ENCODE measurements around the gene SATB2. TPM values are rescaled to one million over a fixed set of nuclear protein-coding genes. Genes with fewer than 3 reads are reported as not detected.

SATB2 gene
- total RNA-seq, 2 donors from 2014 or later: 0.21 TPM; not detected in 1

GRCh38 chr2:199329466-199329865, 128.3 kb downstream of the SATB2 start:
- Mint-ChIP-seq H3K27ac (no peak overlapping the region), H3K36me3 (no peaks in the 10 kb centered on the region)

DNA sequence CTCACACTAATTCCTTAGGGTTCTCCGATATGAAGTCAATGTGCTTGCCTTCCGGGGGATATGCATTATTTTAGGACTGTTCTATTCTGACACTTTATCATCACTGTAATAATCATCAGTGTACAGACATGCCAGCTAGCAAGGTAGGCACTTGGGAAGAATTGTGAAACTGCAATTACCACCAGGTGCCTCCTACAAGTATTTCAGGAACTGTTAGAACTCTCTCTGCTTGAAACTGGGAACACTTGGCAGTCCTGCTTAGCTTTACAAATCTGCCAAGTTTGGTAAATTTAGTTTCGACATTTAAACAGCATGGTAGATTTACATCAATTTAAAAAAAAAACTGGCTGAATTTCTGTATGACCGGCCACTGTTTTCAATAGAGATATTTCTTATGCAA, 128.7 kb downstream of the SATB2 start:
- no peaks in the 10 kb centered on the region for H3K9me3 Mint-ChIP-seq
- DNase-seq (ENCODE audit: low spot score in 2 of 2) (no peak), ATAC-seq (no peak)
- H3K36me3 Mint-ChIP-seq: no peaks in the 10 kb centered on the region
- no peak overlapping the region for H3K27ac Mint-ChIP-seq

More at GRCh38 chr2:199329466-199329865, 128.3 kb downstream of the SATB2 start:
- no peak for ATAC-seq
- no peaks in the 10 kb centered on the region for H3K9me3 Mint-ChIP-seq
- no peak for DNase-seq (ENCODE audit: low spot score in 2 of 2)

DNA sequence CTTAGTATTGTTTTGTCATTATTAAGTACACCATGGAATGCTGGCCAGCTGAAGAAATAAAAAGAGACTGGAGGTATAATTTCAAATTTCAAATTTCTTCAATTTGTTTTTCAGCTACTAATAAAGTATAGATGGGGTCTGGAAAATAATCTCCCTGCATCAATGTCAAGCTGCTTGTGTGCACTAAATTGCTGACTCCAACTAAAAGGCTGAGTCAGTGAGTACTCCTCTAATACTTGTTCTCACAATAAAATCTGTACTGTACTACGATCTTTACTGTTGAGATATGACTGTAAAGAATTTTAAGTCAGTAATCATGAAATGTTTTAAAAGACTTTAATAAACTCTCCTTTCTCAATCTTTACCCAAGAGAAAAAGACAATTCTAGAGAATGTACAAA, 131.9 kb downstream of the SATB2 start:
- ATAC-seq (no peak), DNase-seq (ENCODE audit: low spot score in 2 of 2) (no peak)
- no peaks in the 10 kb centered on the region for H3K36me3 Mint-ChIP-seq
- H3K27ac Mint-ChIP-seq: no peak overlapping the region
- H3K9me3 Mint-ChIP-seq: no peaks in the 10 kb centered on the region

- Mint-ChIP-seq H3K27ac (no peak overlapping the region), H3K36me3 (no peaks in the 10 kb centered on the region)
Observed at GRCh38 chr2:199322151-199322550, 135.6 kb downstream of the SATB2 start.

GRCh38 chr2:199317646-199318045, 140.1 kb downstream of the SATB2 start:
- Mint-ChIP-seq H3K9me3 (peaks cover 0 to 3% of the 10 kb centered on the region in 2 donors), H3K27ac (no peak overlapping the region), H3K36me3 (no peaks in the 10 kb centered on the region)
- ATAC-seq (no peak), DNase-seq (ENCODE audit: low spot score in 2 of 2) (no peak)

More at GRCh38 chr2:199322151-199322550, 135.6 kb downstream of the SATB2 start:
- H3K9me3 Mint-ChIP-seq: no peaks in the 10 kb centered on the region
- no peak for DNase-seq (ENCODE audit: low spot score in 2 of 2)
- no peak for ATAC-seq

DNA sequence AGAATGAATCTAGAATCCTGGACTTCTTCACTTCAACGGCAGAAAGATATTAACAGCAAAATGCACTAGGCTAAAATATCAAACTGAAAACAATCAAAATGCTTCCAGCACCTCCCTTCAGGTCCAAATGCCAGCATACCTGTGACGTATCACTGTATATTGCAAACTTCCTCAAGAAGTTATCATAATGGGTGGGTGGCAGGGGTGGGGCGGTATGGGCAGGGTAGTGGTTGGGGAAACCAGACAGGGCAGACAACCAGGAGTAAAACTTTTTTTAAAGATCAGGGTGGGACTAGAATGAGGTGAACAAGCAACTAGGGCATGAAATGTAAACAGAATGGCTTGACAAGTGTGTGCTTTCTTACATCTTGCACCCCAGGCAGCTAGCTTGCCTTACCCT, 140.9 kb downstream of the SATB2 start:
- Mint-ChIP-seq H3K27ac (no peak overlapping the region), H3K9me3 (peaks cover 0 to 3% of the 10 kb centered on the region in 2 donors), H3K36me3 (no peaks in the 10 kb centered on the region)
- ATAC-seq (no peak), DNase-seq (ENCODE audit: low spot score in 2 of 2) (no peak)

DNA sequence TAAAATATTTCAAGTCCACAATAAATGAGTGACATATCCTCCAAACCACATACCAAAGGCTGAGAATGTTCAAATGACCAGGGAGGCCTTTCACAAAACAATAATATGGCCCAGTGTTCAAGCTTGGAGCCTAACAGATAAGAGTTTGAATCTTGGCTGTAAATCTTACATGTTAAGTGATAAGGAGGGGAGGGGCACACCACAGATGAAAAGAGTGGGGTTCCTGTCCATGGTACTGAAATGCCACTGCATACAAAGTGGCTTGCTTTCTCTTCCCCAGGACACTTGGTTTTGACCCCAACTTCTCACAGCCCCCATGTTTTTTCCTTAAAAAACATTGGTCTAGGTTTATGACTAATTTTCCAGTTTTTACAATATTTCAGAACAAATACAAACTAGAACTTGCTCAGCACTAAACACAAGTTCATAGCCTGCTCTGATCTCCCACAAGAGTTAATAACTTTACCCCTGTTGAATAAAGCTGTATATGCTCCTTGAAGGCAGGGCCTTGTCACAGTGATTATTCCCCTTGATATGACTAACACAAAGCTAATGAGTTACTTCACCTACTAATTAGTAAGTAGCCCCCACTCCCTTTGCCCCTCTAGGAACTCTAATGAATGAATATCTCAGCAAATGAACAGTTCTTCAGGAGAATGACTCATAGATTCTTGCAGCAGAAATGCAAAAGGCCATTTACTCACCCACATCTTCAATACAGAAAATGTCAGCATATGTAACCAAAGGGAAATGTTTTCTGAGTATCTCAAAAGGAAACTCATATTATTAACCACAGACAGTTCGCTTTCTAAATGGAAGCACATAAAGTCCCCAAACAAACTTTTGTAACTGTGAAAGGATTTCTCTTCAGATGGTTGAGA, 142.2 kb downstream of the SATB2 start:
- H3K9me3 Mint-ChIP-seq: peaks cover 0 to 3% of the 10 kb centered on the region in 2 donors
- DNase-seq (ENCODE audit: low spot score in 2 of 2): no peak
- H3K27ac Mint-ChIP-seq: no peak overlapping the region
- no peak for ATAC-seq
- H3K36me3 Mint-ChIP-seq: no peaks in the 10 kb centered on the region

DNA sequence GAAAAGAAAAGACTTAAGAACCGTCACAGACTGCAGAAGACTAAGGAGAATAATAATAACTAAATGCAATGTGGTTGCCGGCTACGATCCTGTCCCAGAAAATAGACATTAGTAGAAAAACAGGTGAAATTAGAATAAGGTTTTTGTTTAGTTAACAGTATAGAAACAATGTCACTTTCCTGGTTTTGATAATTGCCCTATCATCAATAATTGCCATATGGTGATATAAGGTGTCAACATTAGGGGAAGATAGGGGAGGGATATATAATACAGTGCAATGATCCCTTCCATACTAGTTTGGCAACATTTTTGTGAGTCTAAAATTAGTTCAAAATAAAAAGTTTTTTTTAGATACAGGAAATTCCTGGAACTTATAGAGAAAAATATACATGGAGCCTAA, 144.8 kb downstream of the SATB2 start:
- H3K27ac Mint-ChIP-seq: no peak overlapping the region
- peaks cover 0 to 3% of the 10 kb centered on the region in 2 donors for H3K9me3 Mint-ChIP-seq
- ATAC-seq: no peak

GRCh38 chr2:199310771-199311585, 146.8 kb downstream of the SATB2 start:
- DNase-seq (ENCODE audit: low spot score in 2 of 2): no peak
- no peak for ATAC-seq
- Mint-ChIP-seq H3K27ac (no peak overlapping the region), H3K9me3 (peaks cover 0 to 3% of the 10 kb centered on the region in 2 donors), H3K36me3 (no peaks in the 10 kb centered on the region)

More for the DNA sequence above, 144.8 kb downstream of the SATB2 start:
- no peaks in the 10 kb centered on the region for H3K36me3 Mint-ChIP-seq
- DNase-seq (ENCODE audit: low spot score in 2 of 2): no peak

GRCh38 chr2:199309973-199310372, 147.8 kb downstream of the SATB2 start:
- no peaks in the 10 kb centered on the region for H3K36me3 Mint-ChIP-seq
- ATAC-seq (no peak), DNase-seq (ENCODE audit: low spot score in 2 of 2) (no peak)
- peaks cover 0 to 3% of the 10 kb centered on the region in 2 donors for H3K9me3 Mint-ChIP-seq
- no peak overlapping the region for H3K27ac Mint-ChIP-seq

GRCh38 chr2:199309411-199309810, 148.3 kb downstream of the SATB2 start:
- Mint-ChIP-seq H3K27ac (no peak overlapping the region), H3K9me3 (peaks cover 0 to 3% of the 10 kb centered on the region in 2 donors), H3K36me3 (no peaks in the 10 kb centered on the region)
- DNase-seq (ENCODE audit: low spot score in 2 of 2) (no peak), ATAC-seq (no peak)

DNA sequence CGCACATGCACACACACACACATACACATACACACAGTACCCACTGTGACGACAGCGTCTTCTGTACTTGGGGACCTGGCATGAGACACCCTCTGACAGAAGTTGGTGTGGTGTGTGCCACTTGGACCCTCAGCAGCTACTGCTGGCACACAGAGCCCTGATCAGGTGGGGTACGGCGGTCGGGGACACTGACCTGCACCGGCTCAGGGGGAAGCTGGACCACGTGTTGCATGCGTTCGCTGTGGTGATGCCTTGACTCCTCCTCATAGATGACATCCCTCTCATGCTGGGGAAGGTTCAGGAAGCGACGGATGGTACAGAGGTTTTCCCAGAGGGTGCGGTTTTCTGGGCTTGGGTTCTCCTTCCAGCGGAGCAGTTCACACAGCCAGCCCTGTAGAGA, 149.2 kb downstream of the SATB2 start:
- Mint-ChIP-seq H3K27ac (no peak overlapping the region), H3K9me3 (no peaks in the 10 kb centered on the region), H3K36me3 (no peaks in the 10 kb centered on the region)
- DNase-seq (ENCODE audit: low spot score in 2 of 2) (no peak), ATAC-seq (no peak)

GRCh38 chr2:199307461-199307860, 150.3 kb downstream of the SATB2 start:
- ATAC-seq (no peak), DNase-seq (ENCODE audit: low spot score in 2 of 2) (no peak)
- H3K9me3 Mint-ChIP-seq: no peaks in the 10 kb centered on the region
- no peak overlapping the region for H3K27ac Mint-ChIP-seq
- H3K36me3 Mint-ChIP-seq: no peaks in the 10 kb centered on the region

DNA sequence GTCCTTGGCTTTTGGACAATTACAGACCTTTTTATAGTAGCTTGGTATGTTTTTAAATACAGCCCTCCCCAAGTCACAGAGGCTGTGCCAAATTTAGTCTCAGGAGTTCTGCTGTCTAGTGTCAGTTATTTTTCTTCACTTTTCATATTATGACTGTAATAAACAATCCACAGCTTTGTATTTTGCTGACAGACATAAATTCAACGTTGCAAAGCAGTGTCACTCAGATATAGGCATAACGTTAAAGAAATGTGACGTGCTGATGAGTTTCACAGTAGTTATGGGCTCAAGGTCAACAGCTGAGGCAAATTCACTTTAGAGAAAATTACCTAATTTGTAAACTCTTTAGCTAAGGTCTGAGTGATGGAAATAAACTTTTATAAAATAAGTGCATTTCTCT, 151.6 kb downstream of the SATB2 start:
- no peak for DNase-seq (ENCODE audit: low spot score in 2 of 2)
- Mint-ChIP-seq H3K27ac (no peak overlapping the region), H3K36me3 (no peaks in the 10 kb centered on the region), H3K9me3 (no peaks in the 10 kb centered on the region)
- ATAC-seq: no peak

- Mint-ChIP-seq H3K27ac (no peak overlapping the region), H3K9me3 (no peaks in the 10 kb centered on the region), H3K36me3 (no peaks in the 10 kb centered on the region)
- no peak for ATAC-seq
- no peak for DNase-seq (ENCODE audit: low spot score in 2 of 2)
Observed at GRCh38 chr2:199303728-199304177, 154.0 kb downstream of the SATB2 start.

- ATAC-seq (no peak), DNase-seq (ENCODE audit: low spot score in 2 of 2) (no peak)
- H3K36me3 Mint-ChIP-seq: no peaks in the 10 kb centered on the region
- H3K9me3 Mint-ChIP-seq: peaks cover 0 to 3% of the 10 kb centered on the region in 2 donors
- H3K27ac Mint-ChIP-seq: no peak overlapping the region
Observed at GRCh38 chr2:199302851-199303250, 154.9 kb downstream of the SATB2 start.

DNA sequence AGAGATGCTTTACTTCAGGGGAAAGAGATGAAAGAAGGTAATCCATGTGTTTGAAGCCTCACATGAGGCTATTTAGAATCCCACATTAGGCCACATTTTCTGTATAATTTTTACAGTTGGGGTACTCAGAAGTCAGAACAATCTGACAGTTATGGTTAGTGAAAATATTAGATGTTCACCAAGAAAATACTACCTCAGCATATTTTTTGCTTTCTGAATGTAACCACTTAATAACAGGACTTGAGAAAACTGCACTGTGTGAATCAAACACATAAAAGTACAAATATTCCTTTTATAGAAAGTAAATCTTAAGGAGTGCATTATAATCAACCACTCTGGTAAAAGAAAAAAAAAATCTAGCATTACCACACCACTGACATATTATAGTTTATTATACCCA, 169.3 kb downstream of the SATB2 start:
- Mint-ChIP-seq H3K36me3 (no peaks in the 10 kb centered on the region), H3K9me3 (no peaks in the 10 kb centered on the region), H3K27ac (no peak overlapping the region)
- DNase-seq (ENCODE audit: low spot score in 2 of 2) (no peak), ATAC-seq (no peak)
